Measurements from ENCODE around the gene PIGS. TPM values are rescaled to one million over a fixed set of nuclear protein-coding genes. Genes with fewer than 3 reads are reported as not detected.
A peak's percentile ranks its signal among the peaks of the same experiment; 100 is the strongest.

The PIGS gene
- total RNA-seq, 1 experiment from 2014 or later = 64.2 TPM

DNA sequence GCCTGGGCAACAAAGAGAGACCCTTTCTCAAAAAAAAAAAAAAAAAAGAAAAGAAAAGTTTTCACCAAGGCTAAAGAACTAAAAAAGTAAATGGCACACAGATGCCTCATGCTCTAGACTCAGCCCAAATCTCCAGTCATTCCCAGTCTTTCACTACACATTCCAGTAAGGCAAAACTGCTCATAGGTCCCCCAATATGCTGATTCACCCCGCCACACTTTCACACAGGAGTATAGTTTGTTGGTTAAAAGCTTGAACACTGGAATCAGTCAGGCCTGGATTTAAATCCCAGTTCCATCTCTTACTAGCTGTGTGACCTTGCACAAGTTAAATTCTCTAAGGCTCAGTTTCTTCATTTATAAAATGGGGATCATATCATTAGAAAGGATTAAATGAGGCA is 1.9 kb downstream of the PIGS start:
- no peak overlapping the region for H3K4me2 ChIP-seq
- intact Hi-C loops (cut with micrococcal nuclease; ENCODE audit: unreplicated experiment) = no loop called here
- no peak overlapping the region for H3K4me3 ChIP-seq
- no peak overlapping the region for H2AFZ ChIP-seq
- H3K27me3 ChIP-seq (ENCODE audit: insufficient read depth, low read depth) = no peaks in the 10 kb centered on the region
- H4K20me1 ChIP-seq (ENCODE audit: insufficient read depth) = no peaks in the 10 kb centered on the region
- no peak overlapping the region for H3K27ac ChIP-seq
- H3K4me1 ChIP-seq (replicated peaks; ENCODE audit: insufficient read depth) = peaks cover 17% of the 10 kb centered on the region
- ChIA-PET POLR2A (ENCODE audit: unreplicated experiment) (no interaction called here), CTCF (no interaction called here)
- H3K9me3 ChIP-seq (ENCODE audit: insufficient read depth, low read depth) = no peaks in the 10 kb centered on the region
- TF ChIP-seq, protein P1, sequence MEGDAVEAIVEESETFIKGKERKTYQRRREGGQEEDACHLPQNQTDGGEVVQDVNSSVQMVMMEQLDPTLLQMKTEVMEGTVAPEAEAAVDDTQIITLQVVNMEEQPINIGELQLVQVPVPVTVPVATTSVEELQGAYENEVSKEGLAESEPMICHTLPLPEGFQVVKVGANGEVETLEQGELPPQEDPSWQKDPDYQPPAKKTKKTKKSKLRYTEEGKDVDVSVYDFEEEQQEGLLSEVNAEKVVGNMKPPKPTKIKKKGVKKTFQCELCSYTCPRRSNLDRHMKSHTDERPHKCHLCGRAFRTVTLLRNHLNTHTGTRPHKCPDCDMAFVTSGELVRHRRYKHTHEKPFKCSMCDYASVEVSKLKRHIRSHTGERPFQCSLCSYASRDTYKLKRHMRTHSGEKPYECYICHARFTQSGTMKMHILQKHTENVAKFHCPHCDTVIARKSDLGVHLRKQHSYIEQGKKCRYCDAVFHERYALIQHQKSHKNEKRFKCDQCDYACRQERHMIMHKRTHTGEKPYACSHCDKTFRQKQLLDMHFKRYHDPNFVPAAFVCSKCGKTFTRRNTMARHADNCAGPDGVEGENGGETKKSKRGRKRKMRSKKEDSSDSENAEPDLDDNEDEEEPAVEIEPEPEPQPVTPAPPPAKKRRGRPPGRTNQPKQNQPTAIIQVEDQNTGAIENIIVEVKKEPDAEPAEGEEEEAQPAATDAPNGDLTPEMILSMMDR (conservative IDR thresholded peaks at IDR 0.05) = no peak
- no peak for TF ChIP-seq EZH2 (IDR thresholded peaks at IDR 0.05; ENCODE audit: low read depth)
- peaks cover 9% of the 10 kb centered on the region for H3F3A ChIP-seq (ENCODE audit: insufficient read depth, low read depth)
- no peaks in the 10 kb centered on the region for H3K9me2 ChIP-seq (ENCODE audit: insufficient read depth)
- peaks cover 11% of the 10 kb centered on the region for H3K79me2 ChIP-seq (ENCODE audit: low read depth)
- no peaks in the 10 kb centered on the region for H3K36me3 ChIP-seq (ENCODE audit: low read depth)
- TSS peak; percentile 17 for BruUV-seq (replicated peaks)
- no peak for DNase-seq

GRCh38 chr17:28567604-28568003 is 3.7 kb downstream of the PIGS start:
- Histone ChIP-seq H3K79me2 (ENCODE audit: low read depth) (peaks cover 11% of the 10 kb centered on the region), H3F3A (ENCODE audit: insufficient read depth, low read depth) (peaks cover 9% of the 10 kb centered on the region), H3K27ac (no peak overlapping the region), H3K4me3 (no peak overlapping the region), H4K20me1 (ENCODE audit: insufficient read depth) (no peaks in the 10 kb centered on the region), H3K27me3 (ENCODE audit: insufficient read depth, low read depth) (no peaks in the 10 kb centered on the region), H3K9me3 (ENCODE audit: insufficient read depth, low read depth) (no peaks in the 10 kb centered on the region), H3K4me1 (replicated peaks; ENCODE audit: insufficient read depth) (peaks cover 23% of the 10 kb centered on the region), H3K9me2 (ENCODE audit: insufficient read depth) (no peaks in the 10 kb centered on the region), H3K36me3 (ENCODE audit: low read depth) (no peaks in the 10 kb centered on the region), H3K4me2 (no peak overlapping the region), H2AFZ (no peak overlapping the region)
- no peak for DNase-seq
- TF ChIP-seq, protein P1 (conservative IDR thresholded peaks at IDR 0.05) = no peak
- TF ChIP-seq EZH2 (IDR thresholded peaks at IDR 0.05; ENCODE audit: low read depth) = no peak
- BruUV-seq (replicated peaks) = no TSS peak
- CTCF ChIA-PET = no interaction called here
- POLR2A ChIA-PET (ENCODE audit: unreplicated experiment) = no interaction called here
- intact Hi-C loops (cut with micrococcal nuclease; ENCODE audit: unreplicated experiment) = no loop called here

DNA sequence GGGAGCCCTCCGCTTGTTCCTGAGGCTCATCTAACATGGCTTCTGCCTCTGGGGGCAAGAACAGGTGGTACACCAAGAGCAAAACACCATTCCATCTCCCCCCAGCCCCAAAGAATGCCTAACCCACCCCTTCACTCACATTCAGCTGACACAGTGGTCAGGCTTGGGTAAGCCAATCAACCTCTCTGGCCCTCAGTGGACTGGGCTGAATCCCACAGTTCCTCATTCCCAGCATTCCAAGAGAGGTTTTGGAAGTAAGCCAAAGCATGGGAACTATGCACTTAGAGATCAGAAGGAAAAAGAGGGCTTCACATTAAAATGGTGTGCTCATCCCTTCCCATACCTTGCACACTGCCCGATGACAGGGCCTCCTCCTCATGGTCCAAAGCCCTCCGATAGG is 7.8 kb downstream of the PIGS start:
- BruUV-seq (replicated peaks) = no TSS peak
- peak overlapping the region; percentile 15; the same call in 1 of the 2 replicates for H3K4me2 ChIP-seq
- H3K36me3 ChIP-seq (ENCODE audit: low read depth) = peaks cover 4% of the 10 kb centered on the region; the same call in 1 of the 2 replicates
- H4K20me1 ChIP-seq (ENCODE audit: insufficient read depth) = no peaks in the 10 kb centered on the region
- no peaks in the 10 kb centered on the region for H3K27me3 ChIP-seq (ENCODE audit: insufficient read depth, low read depth)
- peaks cover 6% of the 10 kb centered on the region for H3K4me1 ChIP-seq (replicated peaks; ENCODE audit: insufficient read depth)
- TF ChIP-seq, protein P1 (conservative IDR thresholded peaks at IDR 0.05) = no peak
- TF ChIP-seq EZH2 (IDR thresholded peaks at IDR 0.05; ENCODE audit: low read depth) = no peak
- no peak overlapping the region for H2AFZ ChIP-seq
- DNase-seq = peak; percentile 44 to 52
- H3K9me2 ChIP-seq (ENCODE audit: insufficient read depth) = no peaks in the 10 kb centered on the region
- no peak overlapping the region for H3K27ac ChIP-seq
- intact Hi-C loops (cut with micrococcal nuclease; ENCODE audit: unreplicated experiment) = no loop called here
- H3F3A ChIP-seq (ENCODE audit: insufficient read depth, low read depth) = peaks cover 9% of the 10 kb centered on the region; the same call in 1 of the 2 replicates
- ChIA-PET CTCF (no interaction called here), POLR2A (ENCODE audit: unreplicated experiment) (no interaction called here)
- H3K79me2 ChIP-seq (ENCODE audit: low read depth) = no peaks in the 10 kb centered on the region
- no peak overlapping the region for H3K4me3 ChIP-seq
- H3K9me3 ChIP-seq (ENCODE audit: insufficient read depth, low read depth) = no peaks in the 10 kb centered on the region

All from PC-9 (cell line).